ENCODE data around the gene RTF2. TPM values are rescaled to one million over a fixed set of nuclear protein-coding genes. Genes with fewer than 3 reads are reported as not detected.

The RTF2 gene
- total and polyA plus RNA-seq, 8 donors: 5.5 to 87.5 (median 54.7) TPM

DNA sequence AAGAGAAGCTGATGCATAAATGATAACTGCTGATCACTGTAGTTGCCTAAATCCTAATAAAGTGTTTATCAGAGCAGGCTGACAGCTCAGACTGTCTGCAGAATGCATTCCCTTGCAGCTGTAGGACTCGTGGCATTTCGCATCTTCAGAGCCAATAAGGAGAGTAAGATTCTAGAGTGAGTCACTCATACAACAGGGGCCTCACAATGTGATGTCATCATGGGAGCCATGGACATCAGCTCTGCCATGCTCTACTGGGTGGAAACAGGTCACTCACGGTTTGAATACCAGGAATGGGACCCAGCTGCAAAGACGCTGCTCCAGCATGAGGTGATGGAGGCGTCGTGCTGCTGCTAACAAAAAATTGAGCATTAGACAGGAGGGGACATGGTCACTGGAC is 72.0 kb downstream of the RTF2 start:
- Histone ChIP-seq H3K9me3 (no peaks in the 10 kb centered on the region), H3K4me3 (no peak overlapping the region), H3K27me3 (no peaks in the 10 kb centered on the region), H3K36me3 (no peaks in the 10 kb centered on the region), H3K27ac (no peak overlapping the region), H3K4me1 (no peaks in the 10 kb centered on the region)
- intact Hi-C loops (cut with DNase I; ENCODE audit: low total_unique reads): no loop called here
- TF ChIP-seq POLR2AphosphoS5 (IDR thresholded peaks at IDR 0.05) (no peak), EP300 (IDR thresholded peaks at IDR 0.05) (no peak), POLR2A (IDR thresholded peaks at IDR 0.05) (no peak)
- TF ChIP-seq, protein P1, sequence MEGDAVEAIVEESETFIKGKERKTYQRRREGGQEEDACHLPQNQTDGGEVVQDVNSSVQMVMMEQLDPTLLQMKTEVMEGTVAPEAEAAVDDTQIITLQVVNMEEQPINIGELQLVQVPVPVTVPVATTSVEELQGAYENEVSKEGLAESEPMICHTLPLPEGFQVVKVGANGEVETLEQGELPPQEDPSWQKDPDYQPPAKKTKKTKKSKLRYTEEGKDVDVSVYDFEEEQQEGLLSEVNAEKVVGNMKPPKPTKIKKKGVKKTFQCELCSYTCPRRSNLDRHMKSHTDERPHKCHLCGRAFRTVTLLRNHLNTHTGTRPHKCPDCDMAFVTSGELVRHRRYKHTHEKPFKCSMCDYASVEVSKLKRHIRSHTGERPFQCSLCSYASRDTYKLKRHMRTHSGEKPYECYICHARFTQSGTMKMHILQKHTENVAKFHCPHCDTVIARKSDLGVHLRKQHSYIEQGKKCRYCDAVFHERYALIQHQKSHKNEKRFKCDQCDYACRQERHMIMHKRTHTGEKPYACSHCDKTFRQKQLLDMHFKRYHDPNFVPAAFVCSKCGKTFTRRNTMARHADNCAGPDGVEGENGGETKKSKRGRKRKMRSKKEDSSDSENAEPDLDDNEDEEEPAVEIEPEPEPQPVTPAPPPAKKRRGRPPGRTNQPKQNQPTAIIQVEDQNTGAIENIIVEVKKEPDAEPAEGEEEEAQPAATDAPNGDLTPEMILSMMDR (IDR thresholded peaks at IDR 0.05): no peak
- WGBS, 5 donors: 83 to 91% (median 85%) methylated on average over 6 of the region's 6 CpGs
- DNase-seq: no peak

DNA sequence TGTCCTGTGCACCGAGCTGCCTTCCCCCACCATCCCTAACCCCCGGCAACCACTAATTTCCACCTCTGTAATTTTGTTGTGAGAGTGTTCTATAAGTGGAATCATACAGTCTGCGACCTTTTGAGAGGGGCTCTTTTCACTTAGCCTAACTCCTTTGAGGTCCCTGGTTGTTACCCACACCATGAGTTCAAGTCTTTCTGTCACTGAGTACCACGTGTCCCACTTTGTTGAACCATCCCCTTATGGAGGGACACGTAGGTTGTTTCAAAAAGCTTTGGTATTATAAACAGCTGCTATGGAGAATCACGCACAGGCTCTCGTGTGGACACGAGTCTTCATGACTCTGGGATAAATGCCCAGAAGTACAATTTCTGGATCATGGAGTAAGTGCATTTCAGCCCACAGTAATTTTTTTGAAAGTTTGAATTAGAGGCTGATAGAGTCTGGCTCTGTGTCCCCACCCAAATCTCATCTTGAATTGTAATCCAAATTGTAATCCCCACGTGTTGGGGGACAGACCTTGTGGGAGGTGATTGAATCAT is 74.1 kb downstream of the RTF2 start:
- Histone ChIP-seq H3K27me3 (no peaks in the 10 kb centered on the region), H3K27ac (no peak overlapping the region), H3K9me3 (no peaks in the 10 kb centered on the region), H3K4me3 (no peak overlapping the region), H3K4me1 (no peaks in the 10 kb centered on the region), H3K36me3 (no peaks in the 10 kb centered on the region)
- TF ChIP-seq POLR2AphosphoS5 (IDR thresholded peaks at IDR 0.05): no peak
- TF ChIP-seq, protein P1 (IDR thresholded peaks at IDR 0.05): no peak
- intact Hi-C loops (cut with DNase I; ENCODE audit: low total_unique reads): no loop called here
- no peak for DNase-seq
- WGBS, 5 donors: 66 to 76% (median 73%) methylated on average over 9 of the region's 9 CpGs

- Histone ChIP-seq H3K27me3 (no peaks in the 10 kb centered on the region), H3K27ac (no peak overlapping the region), H3K36me3 (no peaks in the 10 kb centered on the region), H3K9me3 (no peaks in the 10 kb centered on the region), H3K4me3 (no peak overlapping the region), H3K4me1 (peaks cover 0 to 11% (median 0%) of the 10 kb centered on the region in 4 donors)
- DNase-seq: no peak
- TF ChIP-seq POLR2A (IDR thresholded peaks at IDR 0.05): no peak
- TF ChIP-seq, protein P1 (IDR thresholded peaks at IDR 0.05): no peak
- TF ChIP-seq POLR2AphosphoS5 (IDR thresholded peaks at IDR 0.05): no peak
- TF ChIP-seq EP300 (IDR thresholded peaks at IDR 0.05): no peak
- 82 to 92% (median 84%) methylated on average over 7 to 8 of the region's 8 CpGs for WGBS, 5 donors
- intact Hi-C loops (cut with DNase I; ENCODE audit: low total_unique reads): loop anchor here (10.0 kb wide), 1 partner anchor 493 kb away; no protein-coding TSS in a partner anchor
Observed at GRCh38 chr20:56551571-56551970, 83.1 kb downstream of the RTF2 start.

- Histone ChIP-seq H3K4me1 (peaks cover 0 to 11% (median 0%) of the 10 kb centered on the region in 4 donors), H3K9me3 (no peaks in the 10 kb centered on the region), H3K36me3 (no peaks in the 10 kb centered on the region), H3K27me3 (no peaks in the 10 kb centered on the region), H3K27ac (no peak overlapping the region), H3K4me3 (no peak overlapping the region)
- TF ChIP-seq, protein P1 (IDR thresholded peaks at IDR 0.05): no peak
- no peak for TF ChIP-seq EP300 (IDR thresholded peaks at IDR 0.05)
- no peak for TF ChIP-seq POLR2AphosphoS5 (IDR thresholded peaks at IDR 0.05)
- no peak for TF ChIP-seq POLR2A (IDR thresholded peaks at IDR 0.05)
- intact Hi-C loops (cut with DNase I; ENCODE audit: low total_unique reads): loop anchor here (10.0 kb wide), 1 partner anchor 492 kb away; no protein-coding TSS in a partner anchor
- no peak for DNase-seq
- WGBS, 5 donors: 59 to 66% (median 64%) methylated on average over 8 of the region's 8 CpGs
Observed at GRCh38 chr20:56552911-56553629, 84.6 kb downstream of the RTF2 start.
